GM12878 (cell line): ENCODE data around the gene FAN1. TPM values are rescaled to one million over a fixed set of nuclear protein-coding genes. Genes with fewer than 3 reads are reported as not detected.

Source experiments
- ATAC-seq: fragments of 200-7000 bp; cut with Tn5 transposase; 3 replicates; pipeline ENCODE4 v1.9.1; 2020; ENCODE audit warnings: mild to moderate bottlenecking, moderate library complexity
- BruUV-seq: library from RNA; stranded (reverse); fragments of 400-500 nt; replicated peaks from 2 replicates; lab custom pipeline; 2021; lab: Mats Ljungman, UMichigan
- CTCF ChIA-PET: fragments of 300-600 bp; sonication (Branson Sonifier 250); formaldehyde crosslinking; extraction: SDS; loops from one replicate; lab custom pipeline; 2021; ENCODE audit warnings: inconsistent platforms; lab: Yijun Ruan, JAX
- POLR2A ChIA-PET: fragments of 350-600 bp; formaldehyde crosslinking; extraction: SDS; loops from one replicate; lab custom pipeline; 2021; ENCODE audit warnings: inconsistent platforms; lab: Charles Lee
- RAD21 ChIA-PET: fragments of 300-600 bp; sonication (Branson Sonifier 250); formaldehyde crosslinking; loops from one replicate; lab custom pipeline; 2023; ENCODE audit warnings: antibody characterized with exemption; ENCODE audit not compliant: unreplicated experiment; lab: Charles Lee
- SMC1A ChIA-PET: fragments of 300-600 bp; sonication (Branson Sonifier 250); formaldehyde crosslinking; loops from one replicate; lab custom pipeline; 2023; ENCODE audit not compliant: unreplicated experiment, uncharacterized antibody; lab: Charles Lee
- DNase-seq: peaks from one replicate; pipeline ENCODE4 v3.0.0-alpha.2; 2011; ENCODE audit warnings: low read depth, low spot score
- FAIRE-seq: peaks from 3 replicates; lab custom pipeline; 2011; peaks lifted over from hg19 to GRCh38; lab: Jason Lieb, UNC
- H2AFZ ChIP-seq: 2 replicates; pipeline ENCODE4 v1.6.0; 2011; ENCODE audit warnings: low read depth, low read length, control low read depth; ENCODE audit not compliant: control insufficient read depth
- H3K27ac ChIP-seq: 2 replicates; pipeline ENCODE4 v1.5.1; 2011; ENCODE audit warnings: control low read depth; ENCODE audit not compliant: control insufficient read depth, insufficient read depth
- H3K27me3 ChIP-seq, 2 experiments: replicated peaks in 1 of 2; 2 replicates each; pipeline versions ENCODE4 v1.6.0 to v1.6.1; 2011; ENCODE audit warnings: low read length in 1 of 2; ENCODE audit not compliant: control insufficient read depth in 2 of 2, insufficient read depth in 2 of 2
- H3K36me3 ChIP-seq, 2 experiments: 2 replicates each; pipeline ENCODE4 v1.5.1; 2011; ENCODE audit warnings: low read length in 1 of 2; ENCODE audit not compliant: control insufficient read depth in 2 of 2, insufficient read depth in 2 of 2
- H3K4me1 ChIP-seq: 2 replicates; pipeline ENCODE4 v1.6.1; 2011; ENCODE audit warnings: mild to moderate bottlenecking, low read length, moderate library complexity, mixed read lengths; ENCODE audit not compliant: control insufficient read depth, insufficient read depth
- H3K4me2 ChIP-seq: 2 replicates; pipeline ENCODE4 v1.6.0; 2011; ENCODE audit warnings: control low read depth; ENCODE audit not compliant: control insufficient read depth, insufficient read depth
- H3K4me3 ChIP-seq: fragments of 200-600 bp; sonication (generic); 2 replicates; pipeline ENCODE4 v1.5.1; 2016
- H3K79me2 ChIP-seq: 2 replicates; pipeline ENCODE4 v1.6.0; 2011; ENCODE audit warnings: low read length; ENCODE audit not compliant: control insufficient read depth, insufficient read depth
- H3K9ac ChIP-seq: 2 replicates; pipeline ENCODE4 v1.8.0; 2011; ENCODE audit warnings: low read length, control low read depth, mixed read lengths; ENCODE audit not compliant: control insufficient read depth, insufficient read depth
- H3K9me3 ChIP-seq: replicated peaks from 3 replicates; pipeline ENCODE4 v1.5.1; 2011; ENCODE audit warnings: mild to moderate bottlenecking, low read length; ENCODE audit not compliant: control insufficient read depth, insufficient read depth
- H4K20me1 ChIP-seq: 2 replicates; pipeline ENCODE4 v1.6.0; 2011; ENCODE audit not compliant: control insufficient read depth, insufficient read depth
- ATF7 ChIP-seq: fragments of 450-650 bp; IDR thresholded peaks from 2 replicates; pipeline ENCODE4 v1.6.1; 2016; ENCODE audit warnings: low read depth, mild to moderate bottlenecking
- BMI1 ChIP-seq: fragments of 450-650 bp; IDR thresholded peaks from 2 replicates; pipeline ENCODE4 v1.6.1; 2016; ENCODE audit warnings: mild to moderate bottlenecking, moderate library complexity, borderline replicate concordance
- CREM ChIP-seq: IDR thresholded peaks from 2 replicates; pipeline ENCODE4 v1.6.1; 2014; ENCODE audit warnings: antibody characterized with exemption, low read depth
- MYC ChIP-seq: IDR thresholded peaks from 2 replicates; pipeline ENCODE4 v1.6.1; 2011; ENCODE audit warnings: mild to moderate bottlenecking, low read length, moderate library complexity, inconsistent platforms; ENCODE audit not compliant: insufficient read depth, insufficient replicate concordance, insufficient read length, severe bottlenecking
- POU2F2 ChIP-seq: IDR thresholded peaks from 3 replicates; pipeline ENCODE4 v1.6.1; 2011; ENCODE audit warnings: low read depth, mild to moderate bottlenecking, low read length, borderline replicate concordance
- ZNF384 ChIP-seq: IDR thresholded peaks from 2 replicates; pipeline ENCODE4 v1.6.1; 2012; ENCODE audit warnings: low read depth, mild to moderate bottlenecking, low read length, improper control_type of control experiment, borderline replicate concordance
- WGBS: methylation state at CpG from one replicate; pipeline ENCODE4 v1.1.6; 2016; ENCODE audit warnings: low lambda C conversion rate; ENCODE audit not compliant: insufficient replicate concordance, insufficient coverage; ENCODE audit errors: missing lambda C conversion rate; 5-methylcytosine and 5-hydroxymethylcytosine counted together
- in situ Hi-C: fragments of 300-500 bp; cut with MboI; formaldehyde crosslinking; loops from 9 replicates; pipeline ENCODE4 v1.14.3; 2018; ENCODE audit warnings: mixed read lengths
- intact Hi-C: fragments of 100-400 bp; cut with micrococcal nuclease; formaldehyde crosslinking; loops from one replicate; pipeline ENCODE4 v1.14.2; 2022; ENCODE audit not compliant: unreplicated experiment
- polyA plus RNA-seq, 11 experiments: library from polyadenylated mRNA; depleted of rRNA in 4 of 11; unstranded in 6 of 11; stranded (reverse) in 5 of 11; fragments of >200 nt; fragmentation: Nextera tagmentation in 4 of 11; fragmentation: Illumina TruSeq in 1 of 11; extraction: Ambion mirVana in 4 of 11; extraction: Trizol in 1 of 11; gene quantifications; 1 replicate in 1 of 11; 2 replicates in 10 of 11; pipeline versions ENCODE4 v1.2.1 to v1.2.3, GENCODE V29; 2011 to 2016; ENCODE audit warnings: inconsistent platforms in 2 of 11, missing spikeins in 2 of 11, low read depth in 1 of 11
- total RNA-seq, 4 experiments: library from RNA; depleted of rRNA in 3 of 4; stranded (reverse); fragments of >200 nt in 3 of 4; fragmentation: Illumina TruSeq in 1 of 4; extraction: Trizol in 1 of 4; gene quantifications; 2 replicates each; pipeline versions ENCODE4 v1.2.1 to v1.2.3, GENCODE V29; 2013 to 2021
- TF ChIP-seq, protein P1 (sequence below): fragments of 450-650 bp; IDR thresholded peaks from 2 replicates; pipeline ENCODE4 v1.6.1; 2017; ENCODE audit warnings: low read depth, mild to moderate bottlenecking, moderate library complexity

FAN1 gene
- total and polyA plus RNA-seq, 10 of the 15 experiments (the other 5 are each of a cell fraction or from before 2014, with no cell fraction given) = 0.55 to 18.6 (median 12.6) TPM

DNA sequence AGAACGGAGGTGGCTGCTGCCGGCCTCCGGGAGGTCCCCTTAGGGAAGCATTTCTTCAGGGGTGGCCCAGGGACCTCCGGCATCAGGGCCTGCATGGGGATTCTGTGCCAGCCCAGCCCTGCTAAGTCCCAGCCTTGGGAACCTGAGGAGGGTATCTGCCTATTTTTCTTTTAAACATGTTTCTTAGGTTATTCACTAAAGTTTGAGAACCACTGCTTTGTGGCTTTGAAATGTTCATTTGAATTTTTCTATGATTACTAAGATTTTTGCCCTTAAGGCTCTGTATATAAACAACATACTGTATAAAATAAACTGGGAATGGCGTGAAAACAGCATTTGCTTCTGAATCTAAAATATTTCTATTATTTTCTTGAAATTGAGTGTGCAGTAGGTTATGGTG, 24.4 kb downstream of the FAN1 start:
- H3K79me2 ChIP-seq = no peaks in the 10 kb centered on the region
- H3K4me3 ChIP-seq = no peak overlapping the region
- WGBS = 94% methylated on average over 5 of the region's 5 CpGs
- no peak overlapping the region for H3K9ac ChIP-seq
- FAIRE-seq (no peak), DNase-seq (no peak), ATAC-seq (no peak)
- peaks cover 14 to 16% of the 10 kb centered on the region in 2 experiments for H3K36me3 ChIP-seq
- H3K27me3 ChIP-seq = no peaks in the 10 kb centered on the region
- ChIA-PET CTCF (no interaction called here), SMC1A (no interaction called here), POLR2A (no interaction called here), RAD21 (no interaction called here)
- no TSS peak for BruUV-seq
- no peak overlapping the region for H3K27ac ChIP-seq
- peaks cover 6% of the 10 kb centered on the region for H3K4me1 ChIP-seq
- no peak overlapping the region for H2AFZ ChIP-seq
- intact Hi-C loops (no loop called here), in situ Hi-C loops (no loop called here)
- no peaks in the 10 kb centered on the region for H3K9me3 ChIP-seq
- no peaks in the 10 kb centered on the region for H4K20me1 ChIP-seq
- TF ChIP-seq BMI1 (no peak), ATF7 (no peak), ZNF384 (no peak), POU2F2 (no peak), MYC (no peak), CREM (no peak)
- TF ChIP-seq, protein P1, sequence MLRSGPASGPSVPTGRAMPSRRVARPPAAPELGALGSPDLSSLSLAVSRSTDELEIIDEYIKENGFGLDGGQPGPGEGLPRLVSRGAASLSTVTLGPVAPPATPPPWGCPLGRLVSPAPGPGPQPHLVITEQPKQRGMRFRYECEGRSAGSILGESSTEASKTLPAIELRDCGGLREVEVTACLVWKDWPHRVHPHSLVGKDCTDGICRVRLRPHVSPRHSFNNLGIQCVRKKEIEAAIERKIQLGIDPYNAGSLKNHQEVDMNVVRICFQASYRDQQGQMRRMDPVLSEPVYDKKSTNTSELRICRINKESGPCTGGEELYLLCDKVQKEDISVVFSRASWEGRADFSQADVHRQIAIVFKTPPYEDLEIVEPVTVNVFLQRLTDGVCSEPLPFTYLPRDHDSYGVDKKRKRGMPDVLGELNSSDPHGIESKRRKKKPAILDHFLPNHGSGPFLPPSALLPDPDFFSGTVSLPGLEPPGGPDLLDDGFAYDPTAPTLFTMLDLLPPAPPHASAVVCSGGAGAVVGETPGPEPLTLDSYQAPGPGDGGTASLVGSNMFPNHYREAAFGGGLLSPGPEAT = no peak
- no peak overlapping the region for H3K4me2 ChIP-seq
